Measurements from ENCODE around the gene TAF3. TPM values are rescaled to one million over a fixed set of nuclear protein-coding genes. Genes with fewer than 3 reads are reported as not detected.

Gene TAF3
- polyA plus RNA-seq, 1 donor (not counting 4 experiments of a cell fraction or from before 2014, with no cell fraction given) = 2.0 TPM

DNA sequence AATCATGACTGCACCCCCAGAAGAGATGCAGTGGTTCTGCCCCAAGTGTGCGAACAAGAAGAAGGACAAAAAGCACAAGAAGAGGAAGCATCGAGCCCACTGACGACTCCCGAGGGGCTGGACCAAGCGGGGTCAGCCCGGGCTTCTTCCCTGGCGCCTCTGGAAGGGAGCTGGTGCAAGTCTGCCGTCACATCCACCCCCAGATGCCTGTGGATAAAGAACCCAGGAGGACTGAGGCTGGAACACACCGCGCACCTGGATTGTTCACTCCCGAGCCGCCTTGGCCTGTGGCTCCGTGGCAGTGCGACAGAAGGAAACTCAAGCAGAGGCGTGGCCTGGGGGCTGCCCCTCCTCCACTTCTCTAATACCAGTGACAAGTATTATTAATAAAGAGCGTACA is 196.3 kb downstream of the TAF3 start:
- peaks cover 0 to 2% of the 10 kb centered on the region in 2 experiments for H3K36me3 ChIP-seq (ENCODE audit: control insufficient read depth in 2 of 2, extremely low read depth in 1 of 2, insufficient read depth in 2 of 2, low read length in 2 of 2)
- H3K4me3 ChIP-seq (ENCODE audit: control insufficient read depth in 2 of 3, extremely low read depth in 1 of 3, insufficient read depth in 2 of 3, low read depth in 1 of 3, low read length in 3 of 3) = no peak overlapping the region
- dilution Hi-C loops (cut with MboI; ENCODE audit: extremely low pct_ligation_motif_present, low sequenced_read_pairs) = no loop called here
- H3K9me3 ChIP-seq (ENCODE audit: control insufficient read depth, low read depth, low read length) = no peaks in the 10 kb centered on the region
- FAIRE-seq = no peak
- no peak overlapping the region for H3K27ac ChIP-seq (ENCODE audit: control insufficient read depth, insufficient read depth, low read length)
- H3K9ac ChIP-seq (ENCODE audit: control insufficient read depth, extremely low read depth, insufficient read depth, low read length) = no peak overlapping the region
- H3K27me3 ChIP-seq (ENCODE audit: control insufficient read depth, extremely low read depth, insufficient read depth, low read length) = no peaks in the 10 kb centered on the region
- H3K9me1 ChIP-seq (ENCODE audit: control insufficient read depth, extremely low read depth, insufficient read depth, low read length) = no peaks in the 10 kb centered on the region
- H4K20me1 ChIP-seq (ENCODE audit: control insufficient read depth, extremely low read depth, insufficient read depth, low read length) = no peaks in the 10 kb centered on the region
- no peak overlapping the region for H2AFZ ChIP-seq (ENCODE audit: control insufficient read depth, low read length)
- no peaks in the 10 kb centered on the region for H3K79me2 ChIP-seq (ENCODE audit: control insufficient read depth, insufficient read depth, low read length)
- no peaks in the 10 kb centered on the region for H3K4me1 ChIP-seq (ENCODE audit: control insufficient read depth, extremely low read depth, insufficient read depth, low read length)
- DNase-seq (ENCODE audit: low read depth, low spot score) = no peak
- TF ChIP-seq, protein P1, sequence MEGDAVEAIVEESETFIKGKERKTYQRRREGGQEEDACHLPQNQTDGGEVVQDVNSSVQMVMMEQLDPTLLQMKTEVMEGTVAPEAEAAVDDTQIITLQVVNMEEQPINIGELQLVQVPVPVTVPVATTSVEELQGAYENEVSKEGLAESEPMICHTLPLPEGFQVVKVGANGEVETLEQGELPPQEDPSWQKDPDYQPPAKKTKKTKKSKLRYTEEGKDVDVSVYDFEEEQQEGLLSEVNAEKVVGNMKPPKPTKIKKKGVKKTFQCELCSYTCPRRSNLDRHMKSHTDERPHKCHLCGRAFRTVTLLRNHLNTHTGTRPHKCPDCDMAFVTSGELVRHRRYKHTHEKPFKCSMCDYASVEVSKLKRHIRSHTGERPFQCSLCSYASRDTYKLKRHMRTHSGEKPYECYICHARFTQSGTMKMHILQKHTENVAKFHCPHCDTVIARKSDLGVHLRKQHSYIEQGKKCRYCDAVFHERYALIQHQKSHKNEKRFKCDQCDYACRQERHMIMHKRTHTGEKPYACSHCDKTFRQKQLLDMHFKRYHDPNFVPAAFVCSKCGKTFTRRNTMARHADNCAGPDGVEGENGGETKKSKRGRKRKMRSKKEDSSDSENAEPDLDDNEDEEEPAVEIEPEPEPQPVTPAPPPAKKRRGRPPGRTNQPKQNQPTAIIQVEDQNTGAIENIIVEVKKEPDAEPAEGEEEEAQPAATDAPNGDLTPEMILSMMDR (optimal IDR thresholded peaks at IDR 0.05 in 1 of 3, IDR thresholded peaks at IDR 0.05 in 1 of 3, conservative IDR thresholded peaks at IDR 0.05 in 1 of 3; ENCODE audit: extremely low read depth in 1 of 3, insufficient read depth in 2 of 3, low read length in 3 of 3) = no peak
- no peak for TF ChIP-seq EZH2 (IDR thresholded peaks at IDR 0.05; ENCODE audit: low read length)
- no peak overlapping the region for H3K4me2 ChIP-seq (ENCODE audit: control insufficient read depth, extremely low read depth, insufficient read depth, low read depth, low read length)

DNA sequence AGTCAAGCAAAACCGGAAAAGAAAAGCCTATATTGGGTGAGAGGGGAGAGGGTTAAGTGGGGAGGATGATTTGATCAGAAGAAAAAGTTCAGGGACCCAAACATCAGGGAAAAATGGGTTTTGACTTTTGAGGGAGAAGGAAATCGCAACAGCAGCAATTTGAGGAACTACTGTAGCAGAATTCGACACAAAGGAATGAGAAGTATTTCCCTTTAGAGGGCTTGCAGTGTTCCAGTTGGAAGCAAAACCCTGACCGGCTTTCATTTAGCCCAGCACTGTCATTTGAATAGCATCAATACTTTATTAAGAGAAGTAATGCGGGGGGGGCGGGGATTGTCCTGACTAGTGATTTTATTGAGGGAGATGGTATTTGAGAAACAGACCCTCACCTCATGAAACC is 199.0 kb downstream of the TAF3 start:
- Histone ChIP-seq H3K79me2 (ENCODE audit: control insufficient read depth, insufficient read depth, low read length) (no peaks in the 10 kb centered on the region), H3K4me1 (ENCODE audit: control insufficient read depth, extremely low read depth, insufficient read depth, low read length) (no peaks in the 10 kb centered on the region), H3K9me1 (ENCODE audit: control insufficient read depth, extremely low read depth, insufficient read depth, low read length) (no peaks in the 10 kb centered on the region), H2AFZ (ENCODE audit: control insufficient read depth, low read length) (no peak overlapping the region), H3K4me3 (ENCODE audit: control insufficient read depth in 2 of 3, extremely low read depth in 1 of 3, insufficient read depth in 2 of 3, low read depth in 1 of 3, low read length in 3 of 3) (no peak overlapping the region), H3K27ac (ENCODE audit: control insufficient read depth, insufficient read depth, low read length) (no peak overlapping the region), H3K9me3 (ENCODE audit: control insufficient read depth, low read depth, low read length) (no peaks in the 10 kb centered on the region), H3K4me2 (ENCODE audit: control insufficient read depth, extremely low read depth, insufficient read depth, low read depth, low read length) (no peak overlapping the region), H3K27me3 (ENCODE audit: control insufficient read depth, extremely low read depth, insufficient read depth, low read length) (no peaks in the 10 kb centered on the region), H4K20me1 (ENCODE audit: control insufficient read depth, extremely low read depth, insufficient read depth, low read length) (no peaks in the 10 kb centered on the region), H3K36me3 (ENCODE audit: control insufficient read depth in 2 of 2, extremely low read depth in 1 of 2, insufficient read depth in 2 of 2, low read length in 2 of 2) (peaks cover 0 to 2% of the 10 kb centered on the region in 2 experiments), H3K9ac (ENCODE audit: control insufficient read depth, extremely low read depth, insufficient read depth, low read length) (no peak overlapping the region)
- dilution Hi-C loops (cut with MboI; ENCODE audit: extremely low pct_ligation_motif_present, low sequenced_read_pairs) = no loop called here
- FAIRE-seq (no peak), DNase-seq (ENCODE audit: low read depth, low spot score) (no peak)
- TF ChIP-seq, protein P1 (optimal IDR thresholded peaks at IDR 0.05 in 1 of 3, IDR thresholded peaks at IDR 0.05 in 1 of 3, conservative IDR thresholded peaks at IDR 0.05 in 1 of 3; ENCODE audit: extremely low read depth in 1 of 3, insufficient read depth in 2 of 3, low read length in 3 of 3) = no peak
- no peak for TF ChIP-seq EZH2 (IDR thresholded peaks at IDR 0.05; ENCODE audit: low read length)

Data from keratinocyte (primary cell).